Neural crest cell (in vitro differentiated cells): ENCODE data around the gene SERGEF. TPM values are rescaled to one million over a fixed set of nuclear protein-coding genes. Genes with fewer than 3 reads are reported as not detected.

Experiments
- DNase-seq: peaks from one replicate; pipeline ENCODE4 v3.0.0; 2021; ENCODE audit warnings: low read depth, mixed read lengths, low spot score
- H3K27ac Mint-ChIP-seq: one replicate; pipeline ENCODE4 v1.8.0; 2021; ENCODE audit warnings: mild to moderate bottlenecking, mixed read lengths; ENCODE audit not compliant: unreplicated experiment
- H3K27me3 Mint-ChIP-seq: 2 replicates; pipeline ENCODE4 v1.8.0; 2021; ENCODE audit warnings: low read depth, mild to moderate bottlenecking, mixed read lengths
- H3K36me3 Mint-ChIP-seq: 2 replicates; pipeline ENCODE4 v1.8.0; 2021; ENCODE audit warnings: low read depth, mild to moderate bottlenecking, mixed read lengths
- H3K4me1 Mint-ChIP-seq: 2 replicates; pipeline ENCODE4 v1.8.0; 2021; ENCODE audit warnings: mixed read lengths
- H3K4me3 Mint-ChIP-seq: one replicate; pipeline ENCODE4 v1.8.0; 2021; ENCODE audit warnings: mild to moderate bottlenecking, mixed read lengths
- H3K9me3 Mint-ChIP-seq: 2 replicates; pipeline ENCODE4 v1.8.0; 2021; ENCODE audit warnings: mixed read lengths
- total RNA-seq: library from RNA; stranded (reverse); gene quantifications from 2 replicates; pipeline ENCODE4 v1.2.1, GENCODE V29; 2021
- TF ChIP-seq, protein P1 (sequence below): fragments of 200-600 bp; sonication (generic); conservative IDR thresholded peaks from 2 replicates; pipeline ENCODE4 v1.5.0; 2021; ENCODE audit warnings: antibody characterized with exemption, mild to moderate bottlenecking

Gene SERGEF
- total RNA-seq, 1 donor from 2014 or later, result 29.6 TPM

DNA sequence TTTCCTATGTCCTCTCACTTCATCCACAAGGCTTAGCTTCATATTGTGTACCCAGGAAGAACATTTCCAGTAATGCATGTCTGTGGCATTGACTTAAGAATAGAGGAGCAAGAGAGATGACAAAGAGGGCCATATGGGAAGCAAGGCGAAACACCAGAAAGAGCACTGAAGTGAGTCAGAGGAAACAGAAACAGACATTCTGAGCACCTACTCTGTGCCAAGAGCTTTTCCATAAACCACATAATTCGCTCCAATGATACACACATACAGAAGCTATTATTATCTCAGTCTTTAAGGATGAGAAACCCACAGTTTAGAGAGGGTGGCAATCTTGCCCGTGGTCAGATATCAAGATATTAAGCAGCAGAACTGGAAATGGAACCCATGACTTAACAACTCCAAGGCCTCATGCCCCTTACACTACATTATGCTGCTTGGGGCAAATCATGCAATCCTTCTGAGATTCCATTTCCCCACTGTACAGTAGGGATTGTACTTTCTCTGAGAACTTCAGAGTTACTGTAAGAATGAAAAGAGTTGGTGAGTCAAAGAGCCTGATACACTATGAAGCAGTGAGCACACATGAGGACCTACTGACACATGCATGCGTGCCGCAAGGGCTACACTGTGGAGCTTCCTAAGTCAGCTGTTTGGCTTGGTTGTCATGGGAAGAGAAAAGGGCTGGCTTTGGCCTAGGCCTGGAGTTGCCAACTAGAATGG lies 151.7 kb downstream of the SERGEF start:
- no peak overlapping the region for H3K27ac Mint-ChIP-seq

DNA sequence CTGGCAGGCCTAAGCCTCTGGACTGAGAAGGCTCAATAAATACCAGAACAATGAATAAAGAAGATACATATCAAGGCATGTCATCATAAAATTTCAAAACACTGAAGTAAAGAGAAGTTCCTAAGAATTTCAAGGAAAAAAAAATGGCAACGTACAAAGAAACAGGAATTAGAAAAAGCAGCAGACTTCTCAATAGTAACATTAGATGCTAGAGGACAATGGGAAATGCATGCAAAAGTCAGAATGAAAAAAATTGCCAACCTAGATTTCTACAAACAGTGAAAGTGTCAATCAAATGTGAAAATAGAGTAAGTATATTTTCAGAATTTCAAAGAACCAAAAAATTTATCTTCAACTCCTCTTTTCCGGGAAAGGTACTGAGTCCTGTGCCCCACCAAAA lies 153.3 kb downstream of the SERGEF start:
- Mint-ChIP-seq H3K4me1 (no peaks in the 10 kb centered on the region), H3K36me3 (peaks cover 14% of the 10 kb centered on the region), H3K27me3 (no peaks in the 10 kb centered on the region), H3K4me3 (no peak overlapping the region), H3K27ac (no peak overlapping the region), H3K9me3 (peaks cover 5% of the 10 kb centered on the region)
- no peak for DNase-seq
- TF ChIP-seq, protein P1, sequence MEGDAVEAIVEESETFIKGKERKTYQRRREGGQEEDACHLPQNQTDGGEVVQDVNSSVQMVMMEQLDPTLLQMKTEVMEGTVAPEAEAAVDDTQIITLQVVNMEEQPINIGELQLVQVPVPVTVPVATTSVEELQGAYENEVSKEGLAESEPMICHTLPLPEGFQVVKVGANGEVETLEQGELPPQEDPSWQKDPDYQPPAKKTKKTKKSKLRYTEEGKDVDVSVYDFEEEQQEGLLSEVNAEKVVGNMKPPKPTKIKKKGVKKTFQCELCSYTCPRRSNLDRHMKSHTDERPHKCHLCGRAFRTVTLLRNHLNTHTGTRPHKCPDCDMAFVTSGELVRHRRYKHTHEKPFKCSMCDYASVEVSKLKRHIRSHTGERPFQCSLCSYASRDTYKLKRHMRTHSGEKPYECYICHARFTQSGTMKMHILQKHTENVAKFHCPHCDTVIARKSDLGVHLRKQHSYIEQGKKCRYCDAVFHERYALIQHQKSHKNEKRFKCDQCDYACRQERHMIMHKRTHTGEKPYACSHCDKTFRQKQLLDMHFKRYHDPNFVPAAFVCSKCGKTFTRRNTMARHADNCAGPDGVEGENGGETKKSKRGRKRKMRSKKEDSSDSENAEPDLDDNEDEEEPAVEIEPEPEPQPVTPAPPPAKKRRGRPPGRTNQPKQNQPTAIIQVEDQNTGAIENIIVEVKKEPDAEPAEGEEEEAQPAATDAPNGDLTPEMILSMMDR, result no peak

More for the DNA sequence above, 151.7 kb downstream of the SERGEF start:
- no peaks in the 10 kb centered on the region for H3K27me3 Mint-ChIP-seq
- no peak for DNase-seq
- H3K4me1 Mint-ChIP-seq, result no peaks in the 10 kb centered on the region
- H3K36me3 Mint-ChIP-seq, result peaks cover 14% of the 10 kb centered on the region
- TF ChIP-seq, protein P1, result no peak
- H3K9me3 Mint-ChIP-seq, result peaks cover 5% of the 10 kb centered on the region
- no peak overlapping the region for H3K4me3 Mint-ChIP-seq

DNA sequence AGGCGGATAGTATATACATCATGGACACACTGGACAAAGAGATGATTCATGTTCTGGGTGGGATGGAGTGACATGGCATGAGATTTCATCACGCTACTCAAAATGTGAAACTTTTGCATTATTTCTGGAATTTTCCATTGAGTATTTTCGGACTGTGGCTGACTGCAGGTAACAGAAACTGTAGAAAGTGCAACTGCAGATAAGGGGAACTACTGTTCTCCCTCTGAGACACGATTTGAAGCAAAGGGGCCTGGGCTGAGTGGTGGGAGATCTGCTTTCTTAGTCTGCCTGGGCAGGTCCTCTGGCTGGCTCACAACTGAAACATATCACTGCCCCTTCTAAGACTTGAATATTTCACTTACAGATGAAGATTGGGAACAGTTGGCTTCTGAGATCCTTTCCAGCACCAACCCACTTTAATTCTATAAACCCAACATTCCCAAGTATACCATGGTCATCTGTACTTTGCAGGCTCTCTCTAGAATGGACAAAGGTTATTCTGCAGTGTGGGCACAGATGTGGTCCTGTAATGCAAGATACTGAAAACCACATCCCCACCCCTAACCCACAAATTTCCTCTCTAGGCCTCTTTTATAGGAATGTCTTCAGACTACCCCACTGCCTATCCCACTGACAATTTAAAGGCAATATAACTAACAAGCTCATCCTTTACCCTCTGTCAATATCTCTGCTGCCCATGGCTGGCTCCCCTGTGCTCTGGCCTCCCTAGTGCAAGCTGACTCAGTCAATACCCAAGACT lies 157.1 kb downstream of the SERGEF start:
- TF ChIP-seq, protein P1, result no peak
- no peak for DNase-seq
- H3K9me3 Mint-ChIP-seq, result peaks cover 5% of the 10 kb centered on the region
- no peaks in the 10 kb centered on the region for H3K27me3 Mint-ChIP-seq
- peaks cover 12% of the 10 kb centered on the region for H3K36me3 Mint-ChIP-seq
- H3K4me1 Mint-ChIP-seq, result no peaks in the 10 kb centered on the region
- no peak overlapping the region for H3K27ac Mint-ChIP-seq
- H3K4me3 Mint-ChIP-seq, result no peak overlapping the region

GRCh38 chr11:17853280-17853679 lies 159.6 kb downstream of the SERGEF start:
- TF ChIP-seq, protein P1, result no peak
- no peak overlapping the region for H3K4me3 Mint-ChIP-seq
- no peaks in the 10 kb centered on the region for H3K4me1 Mint-ChIP-seq
- peaks cover 3% of the 10 kb centered on the region for H3K36me3 Mint-ChIP-seq
- no peak for DNase-seq
- H3K9me3 Mint-ChIP-seq, result no peaks in the 10 kb centered on the region
- no peak overlapping the region for H3K27ac Mint-ChIP-seq
- H3K27me3 Mint-ChIP-seq, result no peaks in the 10 kb centered on the region

DNA sequence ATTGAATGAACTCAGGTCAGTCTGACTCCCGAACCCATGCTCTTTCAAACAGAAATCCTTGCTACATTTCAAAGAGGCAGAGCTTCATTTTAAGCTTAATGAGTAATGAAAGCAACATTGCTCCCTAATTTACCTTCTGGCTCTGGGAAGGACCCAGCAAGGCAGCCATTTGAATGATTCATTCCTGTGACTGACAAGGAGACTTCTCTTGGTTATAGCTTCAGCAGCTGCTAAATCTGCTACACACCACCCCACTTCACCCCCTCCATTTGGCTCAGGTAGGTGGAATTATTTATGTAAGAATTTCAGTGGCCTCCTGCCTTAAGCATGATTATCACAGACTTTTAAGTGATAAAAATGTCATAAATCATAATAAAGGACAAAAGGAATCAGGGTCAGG lies 160.6 kb downstream of the SERGEF start:
- Mint-ChIP-seq H3K4me3 (no peak overlapping the region), H3K27me3 (no peaks in the 10 kb centered on the region), H3K36me3 (no peaks in the 10 kb centered on the region), H3K9me3 (no peaks in the 10 kb centered on the region), H3K4me1 (no peaks in the 10 kb centered on the region), H3K27ac (no peak overlapping the region)
- TF ChIP-seq, protein P1, result no peak
- no peak for DNase-seq
